Measurements from ENCODE around the gene GPHB5. TPM values are rescaled to one million over a fixed set of nuclear protein-coding genes. Genes with fewer than 3 reads are reported as not detected.

GPHB5 gene
- total RNA-seq, 1 experiment from 2014 or later, result not detected

GRCh38 chr14:63273717-63274655 is 44.7 kb downstream of the GPHB5 start:
- H2AFZ ChIP-seq (ENCODE audit: low read length), result no peak overlapping the region
- no peaks in the 10 kb centered on the region for H3K9me2 ChIP-seq (replicated peaks; ENCODE audit: low read length)
- no peaks in the 10 kb centered on the region for H4K20me1 ChIP-seq (ENCODE audit: low read length)
- H3K27me3 ChIP-seq (ENCODE audit: low read length), result peaks cover 42% of the 10 kb centered on the region
- H3K27ac ChIP-seq (ENCODE audit: low read length), result no peak overlapping the region
- no peaks in the 10 kb centered on the region for H3F3A ChIP-seq (ENCODE audit: low read length, unreplicated experiment)
- H3K36me3 ChIP-seq (ENCODE audit: low read depth, low read length), result no peaks in the 10 kb centered on the region
- TF ChIP-seq EZH2 (IDR thresholded peaks at IDR 0.05; ENCODE audit: low read length, unreplicated experiment) (no peak), CTCF (conservative IDR thresholded peaks at IDR 0.05; ENCODE audit: low read depth, low read length) (no peak), EZH2phosphoT487 (IDR thresholded peaks at IDR 0.05; ENCODE audit: borderline replicate concordance, low read length) (no peak)
- no peaks in the 10 kb centered on the region for H3K4me1 ChIP-seq (ENCODE audit: insufficient read depth, low read length)
- ATAC-seq (no peak), DNase-seq (no peak)
- no peak overlapping the region for H3K4me3 ChIP-seq (ENCODE audit: low read length)
- intact Hi-C loops (cut with micrococcal nuclease), result no loop called here
- ChIA-PET POLR2A (ENCODE audit: unreplicated experiment) (no interaction called here), CTCF (no interaction called here)
- no peaks in the 10 kb centered on the region for H3K79me2 ChIP-seq (ENCODE audit: low read length)
- H3K9me3 ChIP-seq (ENCODE audit: low read length), result no peaks in the 10 kb centered on the region
- no peak overlapping the region for H3K9ac ChIP-seq (ENCODE audit: low read length)
- no peak overlapping the region for H3K4me2 ChIP-seq (ENCODE audit: low read length)
- BruUV-seq (replicated peaks), result no TSS peak

- Histone ChIP-seq H3K4me3 (ENCODE audit: low read length) (no peak overlapping the region), H3K4me2 (ENCODE audit: low read length) (no peak overlapping the region), H3K4me1 (ENCODE audit: insufficient read depth, low read length) (no peaks in the 10 kb centered on the region), H3K9me2 (replicated peaks; ENCODE audit: low read length) (no peaks in the 10 kb centered on the region), H3K36me3 (ENCODE audit: low read depth, low read length) (no peaks in the 10 kb centered on the region), H3K79me2 (ENCODE audit: low read length) (no peaks in the 10 kb centered on the region), H3K27ac (ENCODE audit: low read length) (no peak overlapping the region), H3K27me3 (ENCODE audit: low read length) (peaks cover 51% of the 10 kb centered on the region), H3K9ac (ENCODE audit: low read length) (no peak overlapping the region), H3K9me3 (ENCODE audit: low read length) (no peaks in the 10 kb centered on the region), H2AFZ (ENCODE audit: low read length) (no peak overlapping the region), H4K20me1 (ENCODE audit: low read length) (no peaks in the 10 kb centered on the region), H3F3A (ENCODE audit: low read length, unreplicated experiment) (no peaks in the 10 kb centered on the region)
- ChIA-PET CTCF (no interaction called here), POLR2A (ENCODE audit: unreplicated experiment) (no interaction called here)
- TF ChIP-seq EZH2 (IDR thresholded peaks at IDR 0.05; ENCODE audit: low read length, unreplicated experiment), result no peak
- no peak for TF ChIP-seq EZH2phosphoT487 (IDR thresholded peaks at IDR 0.05; ENCODE audit: borderline replicate concordance, low read length)
- no peak for TF ChIP-seq CTCF (conservative IDR thresholded peaks at IDR 0.05; ENCODE audit: low read depth, low read length)
- ATAC-seq (no peak), DNase-seq (no peak)
- no TSS peak for BruUV-seq (replicated peaks)
- intact Hi-C loops (cut with micrococcal nuclease), result no loop called here
Observed at GRCh38 chr14:63273129-63273528, 45.6 kb downstream of the GPHB5 start.

GRCh38 chr14:63269561-63270225 is 49.0 kb downstream of the GPHB5 start:
- Histone ChIP-seq H3K4me2 (ENCODE audit: low read length) (no peak overlapping the region), H3K79me2 (ENCODE audit: low read length) (no peaks in the 10 kb centered on the region), H3F3A (ENCODE audit: low read length, unreplicated experiment) (no peaks in the 10 kb centered on the region), H3K36me3 (ENCODE audit: low read depth, low read length) (no peaks in the 10 kb centered on the region), H4K20me1 (ENCODE audit: low read length) (no peaks in the 10 kb centered on the region), H3K27me3 (ENCODE audit: low read length) (peaks cover 65% of the 10 kb centered on the region), H3K9me3 (ENCODE audit: low read length) (no peaks in the 10 kb centered on the region), H3K27ac (ENCODE audit: low read length) (no peak overlapping the region), H3K9me2 (replicated peaks; ENCODE audit: low read length) (no peaks in the 10 kb centered on the region), H3K4me1 (ENCODE audit: insufficient read depth, low read length) (no peaks in the 10 kb centered on the region), H3K4me3 (ENCODE audit: low read length) (no peak overlapping the region), H2AFZ (ENCODE audit: low read length) (no peak overlapping the region), H3K9ac (ENCODE audit: low read length) (no peak overlapping the region)
- ATAC-seq, result no peak
- BruUV-seq (replicated peaks), result no TSS peak
- no peak for TF ChIP-seq EZH2phosphoT487 (IDR thresholded peaks at IDR 0.05; ENCODE audit: borderline replicate concordance, low read length)
- TF ChIP-seq CTCF (conservative IDR thresholded peaks at IDR 0.05; ENCODE audit: low read depth, low read length), result no peak
- no peak for TF ChIP-seq EZH2 (IDR thresholded peaks at IDR 0.05; ENCODE audit: low read length, unreplicated experiment)
- ChIA-PET CTCF (no interaction called here), POLR2A (ENCODE audit: unreplicated experiment) (no interaction called here)
- no peak for DNase-seq
- intact Hi-C loops (cut with micrococcal nuclease), result no loop called here

Data from PC-3 (cell line).